GM12878 (cell line): ENCODE results near the gene INHBA. TPM values are rescaled to one million over a fixed set of nuclear protein-coding genes. Genes with fewer than 3 reads are reported as not detected.

Experiments used
- ATAC-seq: fragments of 200-7000 bp; cut with Tn5 transposase; 3 replicates; pipeline ENCODE4 v1.9.1; 2020; ENCODE audit warnings: mild to moderate bottlenecking, moderate library complexity
- BruUV-seq: library from RNA; stranded (reverse); fragments of 400-500 nt; replicated peaks from 2 replicates; lab custom pipeline; 2021; lab: Mats Ljungman, UMichigan
- CTCF ChIA-PET: fragments of 300-600 bp; sonication (Branson Sonifier 250); formaldehyde crosslinking; extraction: SDS; loops from one replicate; lab custom pipeline; 2021; ENCODE audit warnings: inconsistent platforms; lab: Yijun Ruan, JAX
- POLR2A ChIA-PET: fragments of 350-600 bp; formaldehyde crosslinking; extraction: SDS; loops from one replicate; lab custom pipeline; 2021; ENCODE audit warnings: inconsistent platforms; lab: Charles Lee
- RAD21 ChIA-PET: fragments of 300-600 bp; sonication (Branson Sonifier 250); formaldehyde crosslinking; loops from one replicate; lab custom pipeline; 2023; ENCODE audit warnings: antibody characterized with exemption; ENCODE audit not compliant: unreplicated experiment; lab: Charles Lee
- SMC1A ChIA-PET: fragments of 300-600 bp; sonication (Branson Sonifier 250); formaldehyde crosslinking; loops from one replicate; lab custom pipeline; 2023; ENCODE audit not compliant: unreplicated experiment, uncharacterized antibody; lab: Charles Lee
- DNase-seq: peaks from one replicate; pipeline ENCODE4 v3.0.0-alpha.2; 2011; ENCODE audit warnings: low read depth, low spot score
- FAIRE-seq: peaks from 3 replicates; lab custom pipeline; 2011; peaks lifted over from hg19 to GRCh38; lab: Jason Lieb, UNC
- H2AFZ ChIP-seq: 2 replicates; pipeline ENCODE4 v1.6.0; 2011; ENCODE audit warnings: low read depth, low read length, control low read depth; ENCODE audit not compliant: control insufficient read depth
- H3K27ac ChIP-seq: 2 replicates; pipeline ENCODE4 v1.5.1; 2011; ENCODE audit warnings: control low read depth; ENCODE audit not compliant: control insufficient read depth, insufficient read depth
- H3K27me3 ChIP-seq, 2 experiments: replicated peaks in 1 of 2; 2 replicates each; pipeline versions ENCODE4 v1.6.0 to v1.6.1; 2011; ENCODE audit warnings: low read length in 1 of 2; ENCODE audit not compliant: control insufficient read depth in 2 of 2, insufficient read depth in 2 of 2
- H3K36me3 ChIP-seq, 2 experiments: 2 replicates each; pipeline ENCODE4 v1.5.1; 2011; ENCODE audit warnings: low read length in 1 of 2; ENCODE audit not compliant: control insufficient read depth in 2 of 2, insufficient read depth in 2 of 2
- H3K4me1 ChIP-seq: 2 replicates; pipeline ENCODE4 v1.6.1; 2011; ENCODE audit warnings: mild to moderate bottlenecking, low read length, moderate library complexity, mixed read lengths; ENCODE audit not compliant: control insufficient read depth, insufficient read depth
- H3K4me2 ChIP-seq: 2 replicates; pipeline ENCODE4 v1.6.0; 2011; ENCODE audit warnings: control low read depth; ENCODE audit not compliant: control insufficient read depth, insufficient read depth
- H3K4me3 ChIP-seq: fragments of 200-600 bp; sonication (generic); 2 replicates; pipeline ENCODE4 v1.5.1; 2016
- H3K79me2 ChIP-seq: 2 replicates; pipeline ENCODE4 v1.6.0; 2011; ENCODE audit warnings: low read length; ENCODE audit not compliant: control insufficient read depth, insufficient read depth
- H3K9ac ChIP-seq: 2 replicates; pipeline ENCODE4 v1.8.0; 2011; ENCODE audit warnings: low read length, control low read depth, mixed read lengths; ENCODE audit not compliant: control insufficient read depth, insufficient read depth
- H3K9me3 ChIP-seq: replicated peaks from 3 replicates; pipeline ENCODE4 v1.5.1; 2011; ENCODE audit warnings: mild to moderate bottlenecking, low read length; ENCODE audit not compliant: control insufficient read depth, insufficient read depth
- H4K20me1 ChIP-seq: 2 replicates; pipeline ENCODE4 v1.6.0; 2011; ENCODE audit not compliant: control insufficient read depth, insufficient read depth
- CBFB ChIP-seq: IDR thresholded peaks from 2 replicates; pipeline ENCODE4 v1.6.1; 2016; ENCODE audit warnings: antibody characterized with exemption, low read depth
- CBX3 ChIP-seq: fragments of 200-600 bp; sonication (generic); IDR thresholded peaks from 2 replicates; pipeline ENCODE4 v1.6.1; 2016; ENCODE audit warnings: low read depth, borderline replicate concordance
- CHD4 ChIP-seq: fragments of 200-600 bp; sonication (generic); IDR thresholded peaks from 2 replicates; pipeline ENCODE4 v1.6.1; 2016; ENCODE audit warnings: mild to moderate bottlenecking
- JUNB ChIP-seq: IDR thresholded peaks from 2 replicates; pipeline ENCODE4 v1.6.1; 2016; ENCODE audit warnings: antibody characterized with exemption, mild to moderate bottlenecking
- JUND ChIP-seq: IDR thresholded peaks from 2 replicates; pipeline ENCODE4 v1.6.1; 2012; ENCODE audit warnings: low read depth, mild to moderate bottlenecking, low read length, improper control_type of control experiment, moderate library complexity
- MEF2A ChIP-seq: IDR thresholded peaks from 2 replicates; pipeline ENCODE4 v1.6.1; 2011; ENCODE audit warnings: low read depth, mild to moderate bottlenecking, low read length, moderate library complexity; ENCODE audit not compliant: insufficient read depth
- MLLT1 ChIP-seq: fragments of 450-650 bp; IDR thresholded peaks from 2 replicates; pipeline ENCODE4 v1.6.1; 2016; ENCODE audit warnings: mild to moderate bottlenecking
- NFIC ChIP-seq: IDR thresholded peaks from 2 replicates; pipeline ENCODE4 v1.6.1; 2012; ENCODE audit warnings: low read depth, mild to moderate bottlenecking, inconsistent platforms, low read length, moderate library complexity
- NR2C1 ChIP-seq: fragments of 450-650 bp; IDR thresholded peaks from 2 replicates; pipeline ENCODE4 v1.6.1; 2017; ENCODE audit warnings: antibody characterized with exemption, mild to moderate bottlenecking, moderate library complexity
- POLR2AphosphoS5 ChIP-seq: IDR thresholded peaks from 2 replicates; pipeline ENCODE4 v1.6.1; 2011; ENCODE audit warnings: mild to moderate bottlenecking, low read length, inconsistent platforms
- PRDM15 ChIP-seq: fragments of 450-650 bp; formaldehyde crosslinking; IDR thresholded peaks from 2 replicates; pipeline ENCODE4 v1.4.0; 2020; ENCODE audit warnings: mild to moderate bottlenecking, moderate library complexity
- RFX5 ChIP-seq: IDR thresholded peaks from 2 replicates; pipeline ENCODE4 v1.6.1; 2011; ENCODE audit warnings: low read depth, low read length, improper control_type of control experiment
- SIN3A ChIP-seq: IDR thresholded peaks from 2 replicates; pipeline ENCODE4 v1.6.1; 2012; ENCODE audit warnings: low read depth, low read length, improper control_type of control experiment
- ZNF274 ChIP-seq: IDR thresholded peaks from one replicate; pipeline ENCODE4 v1.8.0; 2011; ENCODE audit not compliant: insufficient read length, insufficient read depth
- WGBS: methylation state at CpG from one replicate; pipeline ENCODE4 v1.1.6; 2016; ENCODE audit warnings: low lambda C conversion rate; ENCODE audit not compliant: insufficient replicate concordance, insufficient coverage; ENCODE audit errors: missing lambda C conversion rate; 5-methylcytosine and 5-hydroxymethylcytosine counted together
- in situ Hi-C: fragments of 300-500 bp; cut with MboI; formaldehyde crosslinking; loops from 9 replicates; pipeline ENCODE4 v1.14.3; 2018; ENCODE audit warnings: mixed read lengths
- intact Hi-C: fragments of 100-400 bp; cut with micrococcal nuclease; formaldehyde crosslinking; loops from one replicate; pipeline ENCODE4 v1.14.2; 2022; ENCODE audit not compliant: unreplicated experiment
- polyA plus RNA-seq, 11 experiments: library from polyadenylated mRNA; depleted of rRNA in 4 of 11; unstranded in 6 of 11; stranded (reverse) in 5 of 11; fragments of >200 nt; fragmentation: Nextera tagmentation in 4 of 11; fragmentation: Illumina TruSeq in 1 of 11; extraction: Ambion mirVana in 4 of 11; extraction: Trizol in 1 of 11; gene quantifications; 1 replicate in 1 of 11; 2 replicates in 10 of 11; pipeline versions ENCODE4 v1.2.1 to v1.2.3, GENCODE V29; 2011 to 2016; ENCODE audit warnings: inconsistent platforms in 2 of 11, missing spikeins in 2 of 11, low read depth in 1 of 11
- total RNA-seq, 4 experiments: library from RNA; depleted of rRNA in 3 of 4; stranded (reverse); fragments of >200 nt in 3 of 4; fragmentation: Illumina TruSeq in 1 of 4; extraction: Trizol in 1 of 4; gene quantifications; 2 replicates each; pipeline versions ENCODE4 v1.2.1 to v1.2.3, GENCODE V29; 2013 to 2021
- TF ChIP-seq, protein P1 (sequence below): IDR thresholded peaks from 2 replicates; pipeline ENCODE4 v1.6.1; 2011; ENCODE audit warnings: low read depth, low read length, improper control_type of control experiment, borderline replicate concordance

Gene INHBA
- total and polyA plus RNA-seq, 10 of the 15 experiments (the other 5 are each of a cell fraction or from before 2014, with no cell fraction given): 0.04 to 0.05 (median 0.05) TPM; not detected in 6

DNA sequence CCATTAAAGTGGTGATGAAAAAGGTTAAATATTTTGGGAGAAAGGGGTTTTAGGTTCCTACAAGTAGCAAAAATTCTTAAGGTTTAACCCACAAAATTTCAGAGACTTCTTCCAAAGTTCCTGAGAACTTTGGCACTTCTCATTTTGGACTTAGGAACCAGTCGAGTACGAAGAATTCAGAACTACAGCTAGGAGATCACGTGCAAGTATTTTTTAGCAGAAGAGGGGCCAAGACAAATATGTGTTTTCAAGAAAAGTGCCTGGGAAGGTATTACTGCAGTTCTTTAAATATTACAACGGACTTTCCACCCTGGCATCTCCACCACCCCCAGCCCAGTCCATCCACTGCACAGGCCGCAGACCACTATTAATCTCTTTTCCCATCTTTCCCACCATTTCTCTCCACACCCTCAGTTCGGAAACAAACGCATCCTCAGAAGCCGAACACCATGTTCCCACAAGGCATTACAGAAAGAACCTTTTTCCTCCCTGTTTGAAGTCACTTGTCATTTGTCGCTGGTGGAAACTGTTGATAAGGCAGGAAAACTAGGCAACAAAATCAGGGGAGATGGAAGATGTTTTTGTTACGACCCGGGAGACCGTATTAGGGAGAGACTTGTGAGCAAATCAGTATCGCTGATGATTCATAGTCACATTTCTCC is 7.1 kb downstream of the INHBA start:
- 54% methylated on average over 13 of the region's 13 CpGs for WGBS
- POLR2A ChIA-PET: no interaction called here
- Histone ChIP-seq H3K4me3 (no peak overlapping the region), H3K9ac (no peak overlapping the region), H3K4me1 (no peaks in the 10 kb centered on the region), H3K4me2 (no peak overlapping the region), H3K27ac (no peak overlapping the region), H3K9me3 (no peaks in the 10 kb centered on the region; the same call in 2 of the 3 replicates), H3K79me2 (no peaks in the 10 kb centered on the region), H2AFZ (no peak overlapping the region), H4K20me1 (no peaks in the 10 kb centered on the region), H3K27me3 (0 out of 4 replicates have a peak, but pooled peaks cover 0 to 2% of the 10 kb centered on the region in 2 experiments), H3K36me3 (no peaks in the 10 kb centered on the region)
- in situ Hi-C loops (loop anchor here (10.0 kb wide), 1 partner anchor 691 kb away; no protein-coding TSS in a partner anchor), intact Hi-C loops (loop anchor here (2.0 to 10.0 kb wide), 6 partner anchors 221 to 861 kb away; no protein-coding TSS in a partner anchor)
- DNase-seq (no peak), FAIRE-seq (no peak), ATAC-seq (no peak)
- SMC1A ChIA-PET: interaction anchor here (1.1 to 2.6 kb wide), 7 partner anchors 9 to 934 kb away, joined by 3 to 12 read pairs (median 3); no protein-coding TSS in a partner anchor
- CTCF ChIA-PET: interaction anchor here (0.6 to 5.5 kb wide), 17 partner anchors 8 to 1463 kb away, joined by 3 to 56 read pairs (median 4); partner anchors contain the start of gene INHBA
- TF ChIP-seq PRDM15: no peak
- TF ChIP-seq MLLT1: no peak
- no peak for TF ChIP-seq JUND
- no peak for TF ChIP-seq RFX5
- TF ChIP-seq CHD4: no peak
- TF ChIP-seq CBX3: no peak
- TF ChIP-seq NFIC: no peak
- TF ChIP-seq JUNB: no peak
- no peak for TF ChIP-seq NR2C1
- TF ChIP-seq POLR2AphosphoS5: no peak
- TF ChIP-seq CBFB: no peak
- TF ChIP-seq, protein P1, sequence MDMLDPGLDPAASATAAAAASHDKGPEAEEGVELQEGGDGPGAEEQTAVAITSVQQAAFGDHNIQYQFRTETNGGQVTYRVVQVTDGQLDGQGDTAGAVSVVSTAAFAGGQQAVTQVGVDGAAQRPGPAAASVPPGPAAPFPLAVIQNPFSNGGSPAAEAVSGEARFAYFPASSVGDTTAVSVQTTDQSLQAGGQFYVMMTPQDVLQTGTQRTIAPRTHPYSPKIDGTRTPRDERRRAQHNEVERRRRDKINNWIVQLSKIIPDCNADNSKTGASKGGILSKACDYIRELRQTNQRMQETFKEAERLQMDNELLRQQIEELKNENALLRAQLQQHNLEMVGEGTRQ: no peak
- no peak for TF ChIP-seq MEF2A
- no peak for TF ChIP-seq SIN3A
- no peak for TF ChIP-seq ZNF274
- no TSS peak for BruUV-seq
- RAD21 ChIA-PET: interaction anchor here (0.9 to 2.4 kb wide), 2 partner anchors 649 to 954 kb away, joined by 3 to 8 read pairs; no protein-coding TSS in a partner anchor
